GM13976 (cell line): Measurements from ENCODE around the gene ACE.

ENCODE experiments used
- DNase-seq: peaks from one replicate; pipeline ENCODE4 v3.0.0; 2012; ENCODE audit warnings: low spot score
- CTCF ChIP-seq: IDR thresholded peaks from 2 replicates; pipeline ENCODE4 v1.5.1; 2012; ENCODE audit warnings: borderline replicate concordance, mild to moderate bottlenecking; ENCODE audit not compliant: insufficient read depth; ENCODE audit errors: extremely low read depth, missing control alignments, control extremely low read depth
- in situ Hi-C: fragments of 300-500 bp; cut with MboI; formaldehyde crosslinking; loops from one replicate; pipeline ENCODE4 v1.12.0; 2022; ENCODE audit warnings: low sequenced_read_pairs, mixed read lengths, inconsistent platforms; ENCODE audit not compliant: unreplicated experiment

Gene ACE

GRCh38 chr17:63483038-63483437 lies 6.2 kb downstream of the ACE start:
- no peak for DNase-seq
- in situ Hi-C loops, result no loop called here
- TF ChIP-seq CTCF, result no peak

- DNase-seq, result no peak
- in situ Hi-C loops, result no loop called here
- no peak for TF ChIP-seq CTCF
Measured at GRCh38 chr17:63483655-63484575, 7.1 kb downstream of the ACE start.

- in situ Hi-C loops, result no loop called here
- no peak for TF ChIP-seq CTCF
- DNase-seq, result no peak
Measured at GRCh38 chr17:63486317-63487013, 9.6 kb downstream of the ACE start.

GRCh38 chr17:63487014-63487339 lies 10.1 kb downstream of the ACE start:
- no peak for DNase-seq
- TF ChIP-seq CTCF, result no peak
- in situ Hi-C loops, result no loop called here

- in situ Hi-C loops, result no loop called here
- no peak for TF ChIP-seq CTCF
- DNase-seq, result no peak
Measured at GRCh38 chr17:63488851-63489250, 12.0 kb downstream of the ACE start.

- DNase-seq, result no peak
- in situ Hi-C loops, result no loop called here
- no peak for TF ChIP-seq CTCF
Measured at GRCh38 chr17:63489291-63489690, 12.4 kb downstream of the ACE start.
